ENCODE data around the gene HNRNPM.

DNA sequence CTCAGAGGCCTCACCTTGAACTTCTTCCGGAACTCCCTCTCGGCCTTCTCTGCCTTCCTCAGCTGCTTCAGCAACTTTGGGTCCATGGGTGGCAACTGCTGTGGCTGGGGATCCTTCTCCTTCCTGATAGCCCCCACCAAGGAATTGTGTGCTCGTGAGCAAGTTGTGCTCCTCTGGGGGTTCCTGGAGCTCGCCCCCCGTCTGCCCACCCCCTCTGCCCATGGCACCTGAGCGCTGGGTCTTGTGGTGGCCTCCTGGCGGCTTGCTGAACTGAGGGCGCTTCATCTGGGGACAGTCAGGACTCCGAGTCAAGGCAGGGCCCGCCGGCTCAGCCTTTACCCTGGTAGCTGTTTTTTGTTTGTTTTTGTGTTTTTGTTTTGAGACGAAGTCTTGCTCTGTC is 46.1 kb downstream of the HNRNPM start:
- TF ChIP-seq EZH2phosphoT487 (IDR thresholded peaks at IDR 0.05; ENCODE audit: borderline replicate concordance) = no peak
- TF ChIP-seq, protein P1, sequence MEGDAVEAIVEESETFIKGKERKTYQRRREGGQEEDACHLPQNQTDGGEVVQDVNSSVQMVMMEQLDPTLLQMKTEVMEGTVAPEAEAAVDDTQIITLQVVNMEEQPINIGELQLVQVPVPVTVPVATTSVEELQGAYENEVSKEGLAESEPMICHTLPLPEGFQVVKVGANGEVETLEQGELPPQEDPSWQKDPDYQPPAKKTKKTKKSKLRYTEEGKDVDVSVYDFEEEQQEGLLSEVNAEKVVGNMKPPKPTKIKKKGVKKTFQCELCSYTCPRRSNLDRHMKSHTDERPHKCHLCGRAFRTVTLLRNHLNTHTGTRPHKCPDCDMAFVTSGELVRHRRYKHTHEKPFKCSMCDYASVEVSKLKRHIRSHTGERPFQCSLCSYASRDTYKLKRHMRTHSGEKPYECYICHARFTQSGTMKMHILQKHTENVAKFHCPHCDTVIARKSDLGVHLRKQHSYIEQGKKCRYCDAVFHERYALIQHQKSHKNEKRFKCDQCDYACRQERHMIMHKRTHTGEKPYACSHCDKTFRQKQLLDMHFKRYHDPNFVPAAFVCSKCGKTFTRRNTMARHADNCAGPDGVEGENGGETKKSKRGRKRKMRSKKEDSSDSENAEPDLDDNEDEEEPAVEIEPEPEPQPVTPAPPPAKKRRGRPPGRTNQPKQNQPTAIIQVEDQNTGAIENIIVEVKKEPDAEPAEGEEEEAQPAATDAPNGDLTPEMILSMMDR (conservative IDR thresholded peaks at IDR 0.05; ENCODE audit: low read length) = no peak
